CD14-positive monocyte (primary cell): ENCODE data around the gene EDC3. TPM values are rescaled to one million over a fixed set of nuclear protein-coding genes. Genes with fewer than 3 reads are reported as not detected.

Experiments used
- DNase-seq, 3 donors: peaks; one replicate each; pipeline ENCODE4 v3.0.0-alpha.2; 2011 to 2022
- H2AFZ ChIP-seq: 2 replicates; pipeline ENCODE4 v1.6.0; 2012; ENCODE audit warnings: mild to moderate bottlenecking, low read depth, low read length, inconsistent platforms; ENCODE audit not compliant: insufficient read depth, poor library complexity, severe bottlenecking
- H3K27ac ChIP-seq, 2 donors: 1 replicate in 1 of 2; 2 replicates in 1 of 2; pipeline ENCODE4 v1.5.1; 2012 to 2013; ENCODE audit warnings: low read length in 2 of 2, control low read depth in 1 of 2, inconsistent platforms in 1 of 2, low read depth in 1 of 2, mild to moderate bottlenecking in 1 of 2
- H3K27me3 ChIP-seq, 2 donors: one replicate each; pipeline versions ENCODE4 v1.6.0 to v1.6.1; 2011 to 2013; ENCODE audit warnings: low read length in 2 of 2; ENCODE audit not compliant: control insufficient read depth in 2 of 2, insufficient read depth in 2 of 2
- H3K36me3 ChIP-seq, 2 donors: replicated peaks in 1 of 2; 1 replicate in 1 of 2; 2 replicates in 1 of 2; pipeline versions ENCODE4 v1.5.1 to v1.6.1; 2012 to 2013; ENCODE audit warnings: low read length in 2 of 2, control low read depth in 1 of 2, inconsistent platforms in 1 of 2, mild to moderate bottlenecking in 1 of 2; ENCODE audit not compliant: insufficient read depth in 2 of 2, control insufficient read depth in 1 of 2
- H3K4me1 ChIP-seq, 2 donors: 1 replicate in 1 of 2; 2 replicates in 1 of 2; pipeline versions ENCODE4 v1.5.1 to v1.6.1; 2012 to 2013; ENCODE audit warnings: low read length in 2 of 2, control low read depth in 1 of 2, inconsistent platforms in 1 of 2, mild to moderate bottlenecking in 1 of 2, moderate library complexity in 1 of 2; ENCODE audit not compliant: insufficient read depth in 2 of 2, control insufficient read depth in 1 of 2
- H3K4me2 ChIP-seq: replicated peaks from 2 replicates; pipeline ENCODE3; 2012; ENCODE audit warnings: low read length, moderate library complexity, mild to moderate bottlenecking; ENCODE audit not compliant: poor library complexity, severe bottlenecking; ENCODE audit errors: extremely low read depth
- H3K4me3 ChIP-seq, 3 experiments: fragments of 200-600 bp in 1 of 3; sonication (generic) in 1 of 3; replicated peaks in 1 of 3; 1 replicate in 2 of 3; 2 replicates in 1 of 3; pipeline ENCODE4 v1.5.1; 2011 to 2013; ENCODE audit warnings: low read length in 3 of 3, mild to moderate bottlenecking in 3 of 3, control low read depth in 2 of 3, low read depth in 2 of 3, inconsistent platforms in 1 of 3, moderate library complexity in 1 of 3
- H3K79me2 ChIP-seq: 2 replicates; pipeline ENCODE4 v1.6.0; 2012; ENCODE audit warnings: mild to moderate bottlenecking, control low read depth, inconsistent platforms, low read length, moderate library complexity; ENCODE audit not compliant: insufficient read depth
- H3K9ac ChIP-seq: 2 replicates; pipeline ENCODE4 v1.6.0; 2017; ENCODE audit warnings: low read length, mild to moderate bottlenecking; ENCODE audit not compliant: insufficient read depth, poor library complexity, severe bottlenecking
- H3K9me3 ChIP-seq, 2 donors: replicated peaks in 1 of 2; 1 replicate in 1 of 2; 2 replicates in 1 of 2; pipeline versions ENCODE4 v1.5.1 to v1.6.1; 2012 to 2013; ENCODE audit warnings: low read length in 2 of 2, control low read depth in 1 of 2; ENCODE audit not compliant: control insufficient read depth in 1 of 2, insufficient read depth in 1 of 2
- H4K20me1 ChIP-seq: 2 replicates; pipeline ENCODE4 v1.6.0; 2012; ENCODE audit warnings: mild to moderate bottlenecking, low read length, control low read depth, moderate library complexity; ENCODE audit not compliant: insufficient read depth
- H3K27ac Mint-ChIP-seq, 7 donors: one replicate each; pipeline ENCODE4 v1.8.0; 2020; ENCODE audit warnings: mild to moderate bottlenecking in 7 of 7, mixed read lengths in 7 of 7, moderate library complexity in 6 of 7, inconsistent platforms in 2 of 7
- H3K27me3 Mint-ChIP-seq, 3 donors: one replicate each; pipeline ENCODE4 v1.8.0; 2021 to 2022; ENCODE audit warnings: low read depth in 3 of 3, mild to moderate bottlenecking in 3 of 3, mixed read lengths in 3 of 3, moderate library complexity in 3 of 3, inconsistent platforms in 1 of 3
- H3K36me3 Mint-ChIP-seq, 2 donors: one replicate each; pipeline ENCODE4 v1.8.0; 2020; ENCODE audit warnings: mixed read lengths in 2 of 2, inconsistent platforms in 1 of 2, mild to moderate bottlenecking in 1 of 2
- H3K4me1 Mint-ChIP-seq: one replicate; pipeline ENCODE4 v1.8.0; 2020; ENCODE audit warnings: mild to moderate bottlenecking, mixed read lengths
- H3K4me3 Mint-ChIP-seq, 2 donors: one replicate each; pipeline ENCODE4 v1.8.0; 2020; ENCODE audit warnings: mild to moderate bottlenecking in 2 of 2, mixed read lengths in 2 of 2, moderate library complexity in 1 of 2
- H3K9me3 Mint-ChIP-seq, 7 donors: one replicate each; pipeline ENCODE4 v1.8.0; 2020 to 2022; ENCODE audit warnings: mixed read lengths in 7 of 7, mild to moderate bottlenecking in 6 of 7, moderate library complexity in 6 of 7, inconsistent platforms in 2 of 7
- WGBS: methylation state at CpG from one replicate; pipeline ENCODE4 v1.1.5; 2013; ENCODE audit warnings: missing lambda C conversion rate; ENCODE audit not compliant: insufficient coverage; 5-methylcytosine and 5-hydroxymethylcytosine counted together
- intact Hi-C, 2 donors: fragments of 100-400 bp; cut with micrococcal nuclease; formaldehyde crosslinking; loops; one replicate each; pipeline versions ENCODE4 v1.15.0 to v1.15.1; 2023
- polyA plus RNA-seq, 3 donors: library from polyadenylated mRNA; depleted of rRNA in 1 of 3; unstranded in 2 of 3; stranded (reverse) in 1 of 3; fragments of 300-500 nt in 2 of 3; fragments of >200 nt in 1 of 3; fragmentation: Illumina TruSeq in 2 of 3; gene quantifications; 1 replicate in 2 of 3; 2 replicates in 1 of 3; pipeline ENCODE4 v1.2.3, GENCODE V29; 2012 to 2021
- TF ChIP-seq, protein P1 (sequence below): fragments of 200-600 bp; IDR thresholded peaks from one replicate; pipeline ENCODE4 v1.8.0; 2022; ENCODE audit warnings: antibody characterized with exemption, mild to moderate bottlenecking

EDC3 gene
- polyA plus RNA-seq, 3 donors = 10.0 to 14.9 (median 10.5) TPM

DNA sequence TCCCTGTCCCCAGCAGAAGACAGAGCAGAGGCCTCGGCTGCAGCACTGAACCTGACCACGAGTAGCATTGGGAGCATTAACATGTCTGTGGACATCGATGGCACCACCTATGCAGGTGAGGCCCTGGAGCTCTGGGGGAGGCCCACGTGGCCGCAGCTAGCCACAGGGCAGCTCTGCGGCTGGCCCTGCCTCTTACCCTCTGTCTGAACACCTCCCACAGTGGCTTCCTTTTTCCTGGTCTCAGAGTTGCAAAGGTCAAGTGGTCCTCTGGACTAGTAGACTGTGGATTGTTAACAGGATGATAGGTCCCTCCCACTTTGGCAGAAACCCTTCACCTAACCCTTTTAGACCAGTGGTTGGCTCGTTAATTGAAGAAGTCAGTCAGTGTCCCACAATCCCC lies 102.7 kb downstream of the EDC3 start:
- TF ChIP-seq, protein P1, sequence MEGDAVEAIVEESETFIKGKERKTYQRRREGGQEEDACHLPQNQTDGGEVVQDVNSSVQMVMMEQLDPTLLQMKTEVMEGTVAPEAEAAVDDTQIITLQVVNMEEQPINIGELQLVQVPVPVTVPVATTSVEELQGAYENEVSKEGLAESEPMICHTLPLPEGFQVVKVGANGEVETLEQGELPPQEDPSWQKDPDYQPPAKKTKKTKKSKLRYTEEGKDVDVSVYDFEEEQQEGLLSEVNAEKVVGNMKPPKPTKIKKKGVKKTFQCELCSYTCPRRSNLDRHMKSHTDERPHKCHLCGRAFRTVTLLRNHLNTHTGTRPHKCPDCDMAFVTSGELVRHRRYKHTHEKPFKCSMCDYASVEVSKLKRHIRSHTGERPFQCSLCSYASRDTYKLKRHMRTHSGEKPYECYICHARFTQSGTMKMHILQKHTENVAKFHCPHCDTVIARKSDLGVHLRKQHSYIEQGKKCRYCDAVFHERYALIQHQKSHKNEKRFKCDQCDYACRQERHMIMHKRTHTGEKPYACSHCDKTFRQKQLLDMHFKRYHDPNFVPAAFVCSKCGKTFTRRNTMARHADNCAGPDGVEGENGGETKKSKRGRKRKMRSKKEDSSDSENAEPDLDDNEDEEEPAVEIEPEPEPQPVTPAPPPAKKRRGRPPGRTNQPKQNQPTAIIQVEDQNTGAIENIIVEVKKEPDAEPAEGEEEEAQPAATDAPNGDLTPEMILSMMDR = no peak
- no peak overlapping the region for H2AFZ ChIP-seq
- Mint-ChIP-seq H3K4me1 (peaks cover 22% of the 10 kb centered on the region), H3K9me3 (no peaks in the 10 kb centered on the region), H3K36me3 (peaks cover 58 to 78% of the 10 kb centered on the region in 2 donors), H3K27ac (peak overlapping the region in 1 of 7 donors; percentile 68), H3K4me3 (no peak overlapping the region), H3K27me3 (no peaks in the 10 kb centered on the region)
- no peak overlapping the region for H3K9ac ChIP-seq
- H3K27ac ChIP-seq = no peak overlapping the region
- no peak overlapping the region for H3K4me2 ChIP-seq
- intact Hi-C loops = no loop called here
- WGBS = 96% methylated on average over 6 of the region's 7 CpGs
- no peaks in the 10 kb centered on the region for H3K27me3 ChIP-seq
- peaks cover 22 to 23% of the 10 kb centered on the region in 2 donors for H3K4me1 ChIP-seq
- no peak overlapping the region for H3K4me3 ChIP-seq
- no peaks in the 10 kb centered on the region for H3K79me2 ChIP-seq
- no peak for DNase-seq
- H3K36me3 ChIP-seq = peaks cover 51 to 64% of the 10 kb centered on the region in 2 donors
- no peaks in the 10 kb centered on the region for H3K9me3 ChIP-seq
- H4K20me1 ChIP-seq = peaks cover 15% of the 10 kb centered on the region

DNA sequence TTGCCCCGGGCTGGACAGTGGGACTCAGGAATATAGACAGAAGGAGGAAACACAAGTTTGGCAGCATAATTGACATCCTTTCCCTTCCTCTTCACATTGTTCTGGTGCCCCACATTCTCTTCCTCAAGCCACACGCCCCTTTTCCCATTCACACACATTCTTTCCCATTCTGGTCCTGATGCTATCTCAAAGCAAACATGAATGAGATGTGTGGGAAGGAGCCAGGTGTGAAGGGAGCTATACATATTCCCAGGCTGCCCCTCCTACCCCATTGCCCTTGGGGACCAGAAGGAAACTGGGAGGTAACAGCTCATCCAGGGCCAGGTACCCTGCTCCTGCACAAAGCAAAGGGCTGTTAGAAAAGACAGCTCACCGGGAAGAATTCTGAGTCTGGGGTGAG lies 103.6 kb downstream of the EDC3 start:
- Mint-ChIP-seq H3K4me1 (peaks cover 21% of the 10 kb centered on the region), H3K27ac (peak overlapping the region in 1 of 7 donors; percentile 65), H3K36me3 (peaks cover 59 to 78% of the 10 kb centered on the region in 2 donors), H3K4me3 (no peak overlapping the region), H3K9me3 (no peaks in the 10 kb centered on the region), H3K27me3 (peaks cover 0 to 2% (median 0%) of the 10 kb centered on the region in 3 donors)
- Histone ChIP-seq H3K4me3 (no peak overlapping the region), H3K79me2 (no peaks in the 10 kb centered on the region), H3K9me3 (no peaks in the 10 kb centered on the region), H3K36me3 (peaks cover 51 to 68% of the 10 kb centered on the region in 2 donors), H3K27me3 (no peaks in the 10 kb centered on the region), H2AFZ (no peak overlapping the region), H3K27ac (no peak overlapping the region), H3K4me1 (peaks cover 21% of the 10 kb centered on the region in 2 donors), H3K4me2 (no peak overlapping the region), H3K9ac (no peak overlapping the region), H4K20me1 (peaks cover 17% of the 10 kb centered on the region)
- DNase-seq = no peak
- 92% methylated on average over 2 of the region's 3 CpGs for WGBS
- intact Hi-C loops = no loop called here
- TF ChIP-seq, protein P1 = no peak
